ENCODE measurements around the gene MAFF. TPM values are rescaled to one million over a fixed set of nuclear protein-coding genes. Genes with fewer than 3 reads are reported as not detected.

Gene MAFF
- total RNA-seq, 2 experiments from 2014 or later = 15.3 to 16.4 TPM

- Mint-ChIP-seq H3K27ac (no peak overlapping the region), H3K4me1 (no peaks in the 10 kb centered on the region), H3K36me3 (ENCODE audit: low read depth) (peaks cover 4% of the 10 kb centered on the region), H3K9me3 (no peaks in the 10 kb centered on the region), H3K4me3 (no peak overlapping the region), H3K27me3 (no peaks in the 10 kb centered on the region)
- no peak for DNase-seq
- ChIA-PET CTCF (no interaction called here), POLR2A (no interaction called here)
Measured at GRCh38 chr22:38251341-38251692, 49.5 kb downstream of the MAFF start.

- ChIA-PET POLR2A (no interaction called here), CTCF (interaction anchor here (0.6 kb wide), 1 partner anchor 27 kb away, joined by 3 read pairs; no protein-coding TSS in a partner anchor)
- no peaks in the 10 kb centered on the region for H3K36me3 Mint-ChIP-seq (ENCODE audit: low read depth)
- DNase-seq = no peak
- H3K27ac Mint-ChIP-seq = no peak overlapping the region
- no peak overlapping the region for H3K4me3 Mint-ChIP-seq
- H3K9me3 Mint-ChIP-seq = no peaks in the 10 kb centered on the region
- H3K27me3 Mint-ChIP-seq = no peaks in the 10 kb centered on the region
- H3K4me1 Mint-ChIP-seq = peaks cover 8% of the 10 kb centered on the region
Measured at GRCh38 chr22:38255697-38256096, 53.9 kb downstream of the MAFF start.

GRCh38 chr22:38257181-38257580, 55.4 kb downstream of the MAFF start:
- CTCF ChIA-PET = interaction anchor here (1.2 kb wide), 1 partner anchor 42 kb away, joined by 3 read pairs; no protein-coding TSS in a partner anchor
- no peak overlapping the region for H3K4me3 Mint-ChIP-seq
- POLR2A ChIA-PET = no interaction called here
- DNase-seq = no peak
- peaks cover 21% of the 10 kb centered on the region for H3K4me1 Mint-ChIP-seq
- H3K9me3 Mint-ChIP-seq = no peaks in the 10 kb centered on the region
- H3K27me3 Mint-ChIP-seq = no peaks in the 10 kb centered on the region
- H3K36me3 Mint-ChIP-seq (ENCODE audit: low read depth) = no peaks in the 10 kb centered on the region
- H3K27ac Mint-ChIP-seq = no peak overlapping the region

- POLR2A ChIA-PET = interaction anchor here (0.6 kb wide), 1 partner anchor 93 kb away, joined by 3 read pairs; no protein-coding TSS in a partner anchor
- peaks cover 25% of the 10 kb centered on the region for H3K4me1 Mint-ChIP-seq
- CTCF ChIA-PET = no interaction called here
Measured at GRCh38 chr22:38257650-38258250, 56.0 kb downstream of the MAFF start.

GRCh38 chr22:38258895-38259294, 57.1 kb downstream of the MAFF start:
- ChIA-PET CTCF (no interaction called here), POLR2A (no interaction called here)
- Mint-ChIP-seq H3K36me3 (ENCODE audit: low read depth) (peaks cover 5% of the 10 kb centered on the region), H3K27me3 (no peaks in the 10 kb centered on the region), H3K4me1 (peaks cover 29% of the 10 kb centered on the region), H3K4me3 (no peak overlapping the region), H3K27ac (no peak overlapping the region), H3K9me3 (no peaks in the 10 kb centered on the region)
- DNase-seq = no peak

More at GRCh38 chr22:38257650-38258250, 56.0 kb downstream of the MAFF start:
- Mint-ChIP-seq H3K27ac (no peak overlapping the region), H3K27me3 (no peaks in the 10 kb centered on the region), H3K4me3 (no peak overlapping the region), H3K36me3 (ENCODE audit: low read depth) (no peaks in the 10 kb centered on the region), H3K9me3 (no peaks in the 10 kb centered on the region)
- DNase-seq = no peak

- ChIA-PET CTCF (no interaction called here), POLR2A (interaction anchor here (1.6 kb wide), 1 partner anchor 10 kb away, joined by 4 read pairs; no protein-coding TSS in a partner anchor)
- no peak for DNase-seq
- Mint-ChIP-seq H3K9me3 (no peaks in the 10 kb centered on the region), H3K36me3 (ENCODE audit: low read depth) (peaks cover 5% of the 10 kb centered on the region), H3K27ac (no peak overlapping the region), H3K4me3 (no peak overlapping the region), H3K4me1 (peaks cover 29% of the 10 kb centered on the region), H3K27me3 (no peaks in the 10 kb centered on the region)
Measured at GRCh38 chr22:38259370-38259769, 57.6 kb downstream of the MAFF start.

- H3K4me1 Mint-ChIP-seq = peaks cover 37% of the 10 kb centered on the region
- ChIA-PET CTCF (interaction anchor here (1.1 to 1.6 kb wide), 3 partner anchors 31 to 209 kb away, joined by 3 to 4 read pairs (median 3); no protein-coding TSS in a partner anchor), POLR2A (interaction anchor here (1.0 to 1.6 kb wide), 4 partner anchors 8 to 310 kb away, joined by 3 to 9 read pairs (median 4); partner anchors contain the start of gene TMEM184B)
- H3K27me3 Mint-ChIP-seq = no peaks in the 10 kb centered on the region
- no peaks in the 10 kb centered on the region for H3K9me3 Mint-ChIP-seq
- peaks cover 5% of the 10 kb centered on the region for H3K36me3 Mint-ChIP-seq (ENCODE audit: low read depth)
- no peak for DNase-seq
- H3K4me3 Mint-ChIP-seq = peak overlapping the region; percentile 28
- peak overlapping the region; percentile 70 for H3K27ac Mint-ChIP-seq
Measured at GRCh38 chr22:38260761-38261681, 59.2 kb downstream of the MAFF start.

- peaks cover 5% of the 10 kb centered on the region for H3K36me3 Mint-ChIP-seq (ENCODE audit: low read depth)
- POLR2A ChIA-PET = no interaction called here
- no peaks in the 10 kb centered on the region for H3K27me3 Mint-ChIP-seq
- CTCF ChIA-PET = interaction anchor here (0.7 to 1.7 kb wide), 3 partner anchors 88 to 132 kb away, joined by 3 read pairs; no protein-coding TSS in a partner anchor
- H3K4me1 Mint-ChIP-seq = peaks cover 49% of the 10 kb centered on the region
- DNase-seq = peak; percentile 60
- H3K4me3 Mint-ChIP-seq = no peak overlapping the region
- no peaks in the 10 kb centered on the region for H3K9me3 Mint-ChIP-seq
- no peak overlapping the region for H3K27ac Mint-ChIP-seq
Measured at GRCh38 chr22:38262051-38262795, 60.4 kb downstream of the MAFF start.

GRCh38 chr22:38264322-38264843, 62.6 kb downstream of the MAFF start:
- ChIA-PET CTCF (no interaction called here), POLR2A (no interaction called here)
- peaks cover 66% of the 10 kb centered on the region for H3K4me1 Mint-ChIP-seq
- H3K27me3 Mint-ChIP-seq = no peaks in the 10 kb centered on the region
- peaks cover 15% of the 10 kb centered on the region for H3K36me3 Mint-ChIP-seq (ENCODE audit: low read depth)
- H3K27ac Mint-ChIP-seq = no peak overlapping the region
- DNase-seq = no peak
- H3K4me3 Mint-ChIP-seq = no peak overlapping the region
- no peaks in the 10 kb centered on the region for H3K9me3 Mint-ChIP-seq

Other genes with a start within 250 kb of the MAFF start
- not detected for gene C22orf23, start 248.4 kb upstream of the MAFF start, total RNA-seq
- gene POLR2F, start 248.3 kb upstream of the MAFF start, total RNA-seq = 10 to 100 TPM; 50.1 to 56.4 TPM
- gene SOX10, start 217.4 kb upstream of the MAFF start, total RNA-seq = not detected
- 10 to 100 TPM; 11.4 to 12.7 TPM for gene PICK1, start 144.6 kb upstream of the MAFF start, total RNA-seq
- not detected for gene SLC16A8, start 117.8 kb upstream of the MAFF start, total RNA-seq
- under 1 TPM; 0.55 to 0.63 TPM for gene BAIAP2L2, start 91.3 kb upstream of the MAFF start, total RNA-seq
- gene PLA2G6, start 20.2 kb upstream of the MAFF start, total RNA-seq = 10 to 100 TPM; 80.7 to 85.7 TPM
- gene TMEM184B, start 71.0 kb downstream of the MAFF start, total RNA-seq = 10 to 100 TPM; 45.9 to 49.3 TPM
- 100 to 1,000 TPM in 1 of 2 experiments, 10 to 100 TPM in 1; 99.9 to 102 TPM for gene CSNK1E, start 115.4 kb downstream of the MAFF start, total RNA-seq

Data from activated CD4-positive, alpha-beta memory T cell treated with anti-CD3 and anti-CD28 coated beads, Interleukin-2, amount 10 ng/mL, durations not matched to agents 7 days and 5 days (primary cell).